GM19452 (cell line): ENCODE data around the gene NFIB.

ENCODE experiments used
- ATAC-seq: cut with Tn5 transposase; IDR thresholded peaks from one replicate; pipeline ENCODE4 v1.9.1; 2021; ENCODE audit not compliant: unreplicated experiment

NFIB gene

GRCh38 chr9:14345354-14346230 lies 31.7 kb upstream of the NFIB start:
- no peak for ATAC-seq

GRCh38 chr9:14344941-14345353 lies 31.0 kb upstream of the NFIB start:
- no peak for ATAC-seq

- ATAC-seq: no peak
Observed at GRCh38 chr9:14344053-14344524, 30.1 kb upstream of the NFIB start.

GRCh38 chr9:14343261-14344031 lies 29.5 kb upstream of the NFIB start:
- no peak for ATAC-seq

GRCh38 chr9:14342736-14343135 lies 28.8 kb upstream of the NFIB start:
- ATAC-seq: no peak

- no peak for ATAC-seq
Observed at GRCh38 chr9:14341437-14342122, 27.6 kb upstream of the NFIB start.

- no peak for ATAC-seq
Observed at GRCh38 chr9:14340994-14341393, 27.1 kb upstream of the NFIB start.

GRCh38 chr9:14340219-14340873 lies 26.4 kb upstream of the NFIB start:
- no peak for ATAC-seq

GRCh38 chr9:14339746-14340145 lies 25.8 kb upstream of the NFIB start:
- no peak for ATAC-seq

GRCh38 chr9:14337615-14338014 lies 23.7 kb upstream of the NFIB start:
- ATAC-seq: no peak

GRCh38 chr9:14336244-14336643 lies 22.3 kb upstream of the NFIB start:
- ATAC-seq: no peak

- no peak for ATAC-seq
Observed at GRCh38 chr9:14331120-14331519, 17.2 kb upstream of the NFIB start.

GRCh38 chr9:14327036-14327435 lies 13.1 kb upstream of the NFIB start:
- ATAC-seq: no peak

- peak; percentile 54 for ATAC-seq
Observed at GRCh38 chr9:14326264-14326826, 12.4 kb upstream of the NFIB start.

- no peak for ATAC-seq
Observed at GRCh38 chr9:14325147-14325546, 11.2 kb upstream of the NFIB start.

- ATAC-seq: no peak
Observed at GRCh38 chr9:14323985-14324650, 10.2 kb upstream of the NFIB start.

GRCh38 chr9:14323083-14323971 lies 9.4 kb upstream of the NFIB start:
- peak; percentile 0 for ATAC-seq

- peak; percentile 73 for ATAC-seq
Observed at GRCh38 chr9:14322211-14323082, 8.5 kb upstream of the NFIB start.
